ENCODE measurements around the gene THPO. TPM values are rescaled to one million over a fixed set of nuclear protein-coding genes. Genes with fewer than 3 reads are reported as not detected.

Gene THPO
- total RNA-seq, 1 donor from 2014 or later = 0.07 TPM

DNA sequence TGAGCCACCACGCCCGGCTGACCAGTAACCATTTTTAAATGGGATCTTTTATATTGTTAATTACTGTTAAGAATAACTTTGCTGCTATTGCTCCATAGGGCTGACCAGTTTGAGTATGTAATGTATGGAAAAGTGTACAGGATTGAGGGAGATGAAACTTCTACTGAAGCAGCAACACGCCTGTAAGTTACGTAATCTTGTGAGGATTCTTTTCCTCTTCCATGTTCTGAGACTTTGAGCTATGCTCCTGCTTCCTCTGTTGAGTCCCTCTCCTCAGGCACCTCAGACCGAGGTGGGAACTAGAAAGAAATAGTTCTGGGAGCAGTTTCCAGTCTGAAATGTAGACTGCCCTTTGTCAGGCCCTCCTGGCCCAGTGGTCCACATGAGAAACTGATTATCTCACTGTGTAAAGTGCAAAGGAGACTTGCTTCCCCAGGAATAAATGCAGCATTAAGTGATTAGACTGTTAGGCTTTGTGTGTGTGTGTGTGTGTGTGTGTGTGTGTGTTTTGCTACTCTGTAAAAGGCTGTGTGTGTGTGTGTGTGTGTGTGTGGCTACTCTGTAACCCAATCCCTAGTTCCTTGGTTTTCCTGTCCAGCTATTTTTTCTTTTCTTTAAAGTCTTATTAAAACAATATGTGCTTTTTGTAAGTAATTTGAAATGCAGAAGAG lies 11.3 kb downstream of the THPO start:
- no peak for DNase-seq (ENCODE audit: low read depth, low spot score)

DNA sequence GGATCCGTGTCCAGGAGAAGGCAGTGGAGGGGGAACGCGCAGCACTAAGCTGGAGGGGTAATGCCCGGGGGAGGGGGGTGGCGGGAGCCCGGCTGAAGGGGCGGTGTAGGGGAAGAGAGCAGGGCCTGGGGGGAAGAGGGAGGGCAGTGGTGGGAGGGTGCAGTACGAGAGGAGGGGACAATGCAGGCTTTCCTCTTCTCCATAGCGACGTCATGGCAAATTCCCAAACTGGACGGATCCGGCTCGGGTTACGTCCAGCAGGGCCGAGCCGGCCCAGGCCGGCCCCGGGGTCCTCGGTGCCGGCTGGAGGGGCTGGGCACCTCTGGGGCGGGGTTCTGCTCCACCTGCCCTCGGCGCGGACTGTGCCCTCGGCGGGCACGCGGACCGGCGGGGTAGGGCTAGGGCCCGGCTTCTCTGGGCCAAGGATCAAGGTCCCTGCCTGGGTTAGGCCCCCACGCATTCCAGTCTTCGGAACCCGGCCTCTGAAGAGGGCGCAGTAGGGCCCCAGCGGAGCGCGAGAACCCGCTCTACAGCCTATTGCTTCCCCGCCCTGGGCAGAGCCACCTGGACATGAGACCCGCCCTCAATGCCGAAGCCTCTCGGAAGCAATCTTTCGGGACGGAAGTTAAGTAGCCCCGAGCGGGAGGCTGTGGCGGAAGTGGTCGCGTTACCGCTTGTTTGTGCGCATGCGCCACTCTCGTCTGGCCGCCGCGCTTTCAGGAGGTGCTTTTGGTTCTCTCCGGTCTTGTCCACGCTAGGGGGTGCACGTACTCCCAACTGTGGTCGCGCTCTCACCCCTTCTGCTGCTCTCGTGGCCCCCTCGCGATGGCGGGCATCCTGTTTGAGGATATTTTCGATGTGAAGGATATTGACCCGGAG lies 15.1 kb downstream of the THPO start:
- DNase-seq (ENCODE audit: low read depth, low spot score) = peak; percentile 80

DNA sequence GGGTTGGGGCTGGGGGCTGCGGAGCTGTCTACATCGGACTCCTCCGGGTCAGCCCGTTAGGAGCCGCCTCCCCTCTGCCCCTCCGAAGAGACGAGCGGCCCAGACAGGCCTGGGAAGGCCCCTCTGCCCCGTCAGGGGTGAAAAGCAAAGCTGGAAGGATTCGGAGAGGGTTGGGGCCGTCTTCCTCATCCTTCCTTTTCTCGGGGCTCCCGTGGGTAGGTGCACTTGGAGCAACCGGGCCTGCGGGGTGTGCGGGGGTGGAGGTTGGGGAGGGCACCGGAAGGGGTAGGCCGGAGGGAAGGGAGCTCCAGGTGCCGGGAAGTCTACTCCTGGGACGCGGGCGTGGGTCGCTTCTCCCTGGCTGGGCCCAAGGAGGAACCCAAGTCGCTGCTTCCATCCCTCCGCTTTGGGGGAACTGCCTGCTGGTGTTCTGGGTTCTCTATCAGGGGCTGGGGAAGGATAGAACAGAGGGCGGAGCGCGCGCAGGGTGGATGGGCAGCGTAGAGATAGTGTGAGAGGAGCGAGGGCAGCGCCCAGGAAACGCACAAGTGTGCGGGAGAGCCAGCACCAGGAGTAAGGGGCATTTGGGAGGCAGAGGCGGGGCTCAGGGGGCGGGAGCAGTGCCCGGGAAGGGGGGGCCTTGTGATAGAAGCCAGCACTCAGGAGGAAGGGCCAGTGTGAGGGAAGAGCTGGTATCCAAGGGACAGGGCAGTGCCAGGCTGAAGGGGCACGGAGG lies 15.9 kb downstream of the THPO start:
- DNase-seq (ENCODE audit: low read depth, low spot score) = no peak

DNA sequence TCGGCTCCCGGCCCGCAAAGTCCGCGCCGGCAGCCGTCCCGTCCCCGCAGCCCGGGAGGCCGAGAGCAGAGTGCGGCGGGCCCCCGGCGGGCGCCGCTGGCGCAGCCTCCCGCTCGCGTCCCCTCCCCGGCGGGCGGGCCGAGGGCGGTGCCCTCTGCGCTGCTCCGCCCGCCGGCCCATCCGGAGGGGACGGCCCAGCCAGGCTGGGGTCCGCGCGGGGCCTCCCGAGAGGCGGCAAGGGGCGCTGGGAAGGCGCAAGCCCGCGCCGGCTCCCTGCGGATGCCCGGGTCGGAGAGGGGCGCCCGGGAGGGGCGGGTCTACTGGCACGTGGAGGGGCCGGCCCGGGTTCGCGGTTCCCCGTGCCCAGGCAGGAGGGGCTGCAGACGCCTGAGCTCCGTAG lies 16.5 kb downstream of the THPO start, which contains the start of the genes CLCN2 and POLR2H:
TSS of gene CLCN2 (minus strand) at position 74 of the 400 bp plus-strand sequence. CDS start 126 bp downstream, outside the sequence.
TSS of gene POLR2H (plus strand) at position 179 of the 400 bp plus-strand sequence. CDS start 1,783 bp downstream, outside the sequence.
- no peak for DNase-seq (ENCODE audit: low read depth, low spot score)

DNA sequence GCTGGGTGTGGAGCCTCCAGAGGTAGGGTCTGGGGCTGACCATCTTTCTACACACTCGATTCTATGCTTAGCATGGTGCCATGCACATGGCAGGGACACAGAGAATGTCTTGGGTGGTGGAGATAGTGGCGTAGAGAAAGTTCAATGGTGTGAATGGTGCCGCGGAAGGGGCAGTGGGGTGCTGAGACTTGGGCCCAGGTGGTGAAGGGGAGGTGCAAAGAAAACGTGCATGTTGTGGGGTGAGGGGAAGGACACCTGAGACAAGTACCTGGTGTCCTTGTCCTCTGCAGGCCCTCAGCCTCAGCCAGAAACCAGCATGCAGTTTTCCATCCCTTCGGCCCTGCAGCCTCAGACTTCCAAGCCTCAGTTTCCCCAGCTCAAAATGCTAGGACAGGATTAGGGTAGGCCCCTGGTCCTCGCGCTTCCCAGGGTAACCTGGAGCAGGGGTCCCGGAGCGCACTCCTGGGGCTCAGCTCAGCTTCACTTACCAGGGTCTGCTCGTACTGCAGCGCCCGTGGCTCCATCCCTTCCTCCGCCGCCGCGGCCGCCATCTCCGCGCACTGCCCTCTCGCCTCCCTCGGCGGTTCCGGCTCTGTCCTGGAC lies 17.0 kb downstream of the THPO start:
- no peak for DNase-seq (ENCODE audit: low read depth, low spot score)

DNA sequence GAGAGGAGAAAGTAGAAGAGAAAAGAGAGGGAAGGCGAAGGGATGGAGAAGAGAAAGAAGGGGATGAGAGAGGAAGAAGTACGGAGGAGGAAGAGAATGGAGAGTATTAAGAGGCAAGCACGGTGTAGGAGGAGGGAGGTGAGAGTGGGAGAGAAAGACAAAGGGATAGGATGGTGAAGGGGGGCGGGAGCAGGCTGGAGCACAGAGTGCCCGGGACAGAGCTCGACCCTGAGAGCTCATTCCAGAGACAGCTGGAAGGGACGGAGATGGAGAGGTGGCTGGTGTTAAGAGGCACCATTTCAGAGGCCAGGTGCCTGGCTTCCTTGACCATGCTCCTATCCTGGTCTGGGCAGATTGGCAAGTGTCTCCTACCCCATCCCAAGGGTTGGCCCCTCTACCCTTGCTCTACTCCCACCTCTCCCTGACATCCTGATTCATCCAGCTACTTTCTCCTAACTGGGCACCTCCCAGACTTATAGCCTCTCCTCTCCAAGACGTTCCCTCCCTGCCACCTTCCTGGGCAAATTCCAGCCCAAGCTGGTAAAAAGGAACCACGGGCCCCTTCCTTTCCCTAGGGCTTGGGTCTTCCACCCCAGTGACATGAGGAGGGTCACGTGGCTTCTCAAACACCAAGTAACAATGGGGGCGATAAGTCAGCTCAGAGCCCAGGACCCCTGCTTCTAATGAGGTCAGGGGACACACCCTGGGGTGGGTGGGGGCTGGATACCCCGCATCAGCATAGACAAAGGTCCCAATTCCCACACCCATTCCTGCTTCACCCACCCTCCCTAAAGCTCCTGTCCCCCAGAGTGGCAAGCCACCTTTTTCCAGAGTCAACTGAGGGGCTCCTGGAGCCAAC lies 17.7 kb downstream of the THPO start:
- no peak for DNase-seq (ENCODE audit: low read depth, low spot score)

DNA sequence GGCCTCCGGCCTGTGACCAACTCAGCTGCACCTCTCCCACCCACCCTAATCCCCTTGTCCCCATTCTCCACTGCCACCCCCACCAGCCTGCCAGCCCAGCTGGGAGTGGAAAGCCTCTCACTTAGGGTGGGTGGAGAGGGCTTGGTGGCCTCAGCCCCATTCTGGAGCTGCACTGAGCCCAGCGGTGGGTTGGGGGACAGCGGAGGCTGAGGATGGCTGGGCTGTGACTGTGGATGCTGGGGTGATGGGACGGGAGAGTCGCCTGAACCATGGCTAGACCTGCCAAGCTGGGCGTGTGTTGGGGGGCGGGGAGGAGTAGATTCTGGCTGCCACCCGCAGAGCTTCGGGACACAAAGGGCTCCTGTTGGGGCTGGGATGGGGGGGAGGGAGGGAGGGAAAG lies 18.4 kb downstream of the THPO start:
- DNase-seq (ENCODE audit: low read depth, low spot score) = no peak

DNA sequence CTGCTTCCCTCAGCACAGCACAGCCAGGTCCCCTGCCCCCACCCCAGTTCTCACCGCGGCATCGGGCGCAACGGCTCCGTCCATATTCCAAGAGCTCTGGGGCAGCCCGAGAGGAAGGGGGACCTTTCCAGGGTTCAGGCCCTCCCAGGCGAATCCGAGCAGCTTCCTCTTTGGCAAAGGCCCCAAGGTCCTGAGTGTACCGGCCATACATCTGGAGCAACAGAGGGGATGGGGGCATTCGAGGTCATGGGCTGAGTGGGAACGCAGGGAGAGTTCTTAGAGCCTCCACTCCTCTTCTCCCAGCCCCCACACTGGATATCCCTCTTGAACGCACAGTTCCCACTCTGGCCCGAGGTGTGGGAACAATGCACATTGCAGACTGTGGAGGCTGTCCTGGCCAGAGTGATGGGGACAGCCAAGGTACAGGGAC lies 19.1 kb downstream of the THPO start:
- no peak for DNase-seq (ENCODE audit: low read depth, low spot score)

DNA sequence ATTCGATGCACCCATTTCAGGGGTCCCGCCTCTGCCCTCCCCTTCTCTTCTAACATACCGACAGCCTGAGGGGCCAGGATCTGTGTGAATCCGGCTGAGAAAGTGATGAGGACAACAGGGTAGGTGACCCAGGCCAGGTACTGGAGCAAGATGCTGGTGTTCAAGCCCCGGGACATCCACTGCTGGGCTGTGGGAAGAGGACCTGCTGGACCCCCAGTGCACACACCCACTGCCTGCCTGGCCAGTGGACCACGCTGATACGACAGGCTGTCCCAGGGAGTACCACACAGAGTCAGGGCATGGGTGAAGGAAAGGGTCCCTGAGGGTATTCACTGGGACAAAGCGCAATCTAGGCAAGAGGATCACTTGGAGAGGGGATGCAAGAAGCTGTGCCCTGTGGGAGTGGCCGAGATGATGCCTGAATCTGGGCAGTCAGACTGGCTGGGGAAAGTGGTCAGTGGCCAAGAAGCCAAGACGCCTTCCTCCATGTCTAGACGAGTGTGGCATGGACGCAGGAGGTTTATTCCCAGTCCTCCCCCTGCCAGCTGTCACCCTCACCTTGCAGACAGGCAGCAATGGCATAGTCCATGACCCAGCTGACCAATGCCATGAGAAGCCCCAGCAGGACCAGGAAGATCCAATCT lies 19.8 kb downstream of the THPO start:
- DNase-seq (ENCODE audit: low read depth, low spot score) = no peak

DNA sequence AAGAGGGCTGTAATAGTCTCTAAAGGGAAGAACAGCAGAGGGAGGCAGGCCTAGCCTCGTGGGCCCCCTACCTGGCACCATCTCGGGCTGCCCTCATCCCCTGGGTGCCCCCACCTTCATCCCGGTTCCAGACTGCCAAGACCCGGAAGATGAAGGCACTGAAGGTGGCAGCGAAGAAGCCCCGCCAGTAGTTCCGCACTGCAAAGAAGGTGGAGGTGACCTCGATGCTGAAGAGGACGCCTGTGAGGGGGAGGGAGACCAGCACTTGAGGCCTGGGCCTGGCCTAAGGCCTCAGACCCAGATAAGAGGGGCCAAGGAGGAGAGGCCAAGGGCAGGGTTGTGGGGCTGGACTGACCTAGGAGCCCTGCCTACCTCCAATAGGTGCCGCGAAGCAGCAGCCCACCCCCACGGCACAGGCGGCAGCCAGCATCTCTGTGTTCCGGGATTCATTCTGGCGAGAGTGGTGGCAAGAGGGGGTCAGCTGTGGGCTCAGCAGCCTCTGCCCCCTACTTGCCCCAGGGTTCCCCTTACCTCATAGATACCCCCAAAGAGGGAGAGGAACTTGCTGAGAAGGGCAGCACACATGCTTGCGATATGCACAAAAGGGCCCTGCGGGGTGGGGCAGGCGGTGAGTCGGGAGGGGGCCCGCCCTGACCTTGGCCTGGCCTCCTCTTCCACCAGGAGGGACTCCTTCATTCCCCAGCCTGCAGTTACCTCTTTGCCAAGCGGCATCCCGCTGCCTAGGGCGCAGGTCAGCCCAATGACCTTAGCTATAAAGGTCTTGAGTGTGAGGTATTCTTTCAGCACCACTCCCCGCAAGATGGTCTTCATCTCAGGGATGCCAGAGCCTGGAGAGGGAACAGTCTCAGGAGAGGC lies 20.5 kb downstream of the THPO start:
- no peak for DNase-seq (ENCODE audit: low read depth, low spot score)

DNA sequence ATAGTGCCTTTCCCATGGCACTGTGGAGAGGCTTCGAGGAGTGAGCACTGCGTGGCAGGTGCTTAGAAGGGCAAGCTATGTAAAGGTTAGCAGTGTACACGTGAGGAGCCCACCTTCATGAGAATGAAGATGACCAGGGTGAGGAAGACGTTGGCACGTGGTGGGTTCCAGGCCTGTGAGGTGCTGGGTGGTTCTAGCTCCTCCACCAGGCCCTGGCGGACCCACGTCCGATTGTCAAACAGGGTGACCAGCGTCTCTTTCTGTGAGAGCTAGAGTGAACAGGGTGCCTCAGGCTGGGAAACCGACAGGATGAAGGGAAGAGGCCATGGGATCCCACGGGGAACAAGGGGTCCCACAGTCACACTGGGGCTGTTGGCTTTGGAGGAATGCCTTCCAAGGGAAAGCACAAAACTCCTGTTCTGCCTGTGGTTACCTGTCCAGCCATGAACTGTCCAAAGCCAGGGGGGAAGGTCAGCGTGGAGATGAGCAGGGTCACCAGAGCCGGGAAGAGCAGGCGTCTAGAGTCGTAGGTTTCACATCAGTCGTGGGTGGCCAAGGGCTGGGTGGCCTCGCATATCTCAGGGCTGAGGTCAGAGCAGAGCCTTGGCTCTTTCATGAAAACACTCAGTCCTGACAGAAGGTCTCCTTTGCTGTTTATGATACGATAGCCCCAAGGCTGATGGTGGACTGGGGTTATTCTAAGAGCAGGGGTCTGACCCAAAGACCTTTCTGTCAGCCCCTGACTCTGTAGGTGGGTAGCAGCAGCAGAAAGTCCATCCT lies 22.6 kb downstream of the THPO start:
- DNase-seq (ENCODE audit: low read depth, low spot score) = no peak

DNA sequence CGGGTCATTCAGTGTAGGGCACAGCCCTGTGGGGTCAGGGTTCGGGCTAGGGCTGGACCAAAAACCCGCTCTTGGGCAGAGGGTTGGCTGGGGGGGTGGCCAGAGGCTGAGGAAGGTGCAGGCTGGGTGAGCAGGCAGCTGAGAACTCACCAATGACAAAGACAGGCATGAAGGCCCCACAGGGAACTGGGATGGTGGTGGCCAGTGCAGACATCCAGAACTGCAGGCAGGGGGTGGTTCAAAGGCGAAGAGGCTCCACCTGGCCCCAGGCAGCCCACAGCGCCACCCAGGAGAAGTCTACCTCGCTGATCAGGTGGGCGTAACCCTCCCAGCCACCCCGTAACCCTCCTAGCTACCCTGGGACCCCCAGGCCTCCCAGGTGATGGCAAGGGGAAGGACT lies 23.3 kb downstream of the THPO start:
- DNase-seq (ENCODE audit: low read depth, low spot score) = no peak

DNA sequence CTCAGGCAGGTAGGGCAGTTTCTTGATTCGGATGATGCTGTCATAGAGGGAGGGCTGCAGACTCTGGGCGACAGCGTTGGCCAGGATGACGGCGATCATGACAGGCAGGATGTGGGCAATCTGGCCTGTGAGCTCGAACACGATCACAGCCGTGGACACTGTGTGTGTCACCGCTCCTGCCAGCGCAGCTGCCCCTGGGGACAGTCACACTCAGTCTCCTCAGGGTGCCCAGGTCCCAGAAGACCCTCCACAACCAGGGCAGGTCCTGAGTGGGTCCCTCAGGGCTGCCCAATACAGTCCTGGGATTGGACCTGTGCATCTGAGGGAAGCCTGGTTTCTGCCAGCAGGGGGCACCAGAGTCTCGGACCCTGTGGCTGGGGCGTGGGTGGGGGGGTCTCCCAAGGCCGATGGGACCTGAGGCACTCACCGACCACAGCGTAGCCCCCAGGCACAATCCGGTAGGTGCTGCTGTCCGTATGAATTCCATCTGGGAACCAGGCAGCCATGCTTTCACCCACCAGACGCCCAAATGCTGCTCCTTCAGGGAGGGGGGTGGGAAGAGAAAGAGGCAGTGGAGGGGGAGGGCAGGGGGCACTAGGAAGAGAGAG lies 23.8 kb downstream of the THPO start:
- DNase-seq (ENCODE audit: low read depth, low spot score) = no peak

DNA sequence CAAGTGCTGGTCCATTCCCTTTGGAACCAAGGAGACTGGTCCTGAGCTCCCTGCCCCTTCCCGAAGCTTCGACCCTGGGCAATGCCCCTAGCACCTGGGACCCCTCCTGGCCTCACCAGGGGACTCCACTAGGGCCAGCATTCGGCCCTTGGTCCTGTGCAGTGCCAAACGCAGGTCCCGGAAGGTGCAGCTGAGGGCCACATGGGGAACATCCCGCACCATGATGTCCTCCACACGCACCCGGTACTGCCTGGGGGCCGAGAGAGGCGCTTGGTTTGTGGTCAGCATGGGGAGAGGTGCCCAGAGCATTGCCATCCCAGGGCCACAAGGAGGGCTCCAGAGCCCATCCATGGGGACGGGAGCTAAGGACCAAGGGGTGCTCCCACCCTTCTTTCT lies 24.5 kb downstream of the THPO start:
- DNase-seq (ENCODE audit: low read depth, low spot score) = no peak

DNA sequence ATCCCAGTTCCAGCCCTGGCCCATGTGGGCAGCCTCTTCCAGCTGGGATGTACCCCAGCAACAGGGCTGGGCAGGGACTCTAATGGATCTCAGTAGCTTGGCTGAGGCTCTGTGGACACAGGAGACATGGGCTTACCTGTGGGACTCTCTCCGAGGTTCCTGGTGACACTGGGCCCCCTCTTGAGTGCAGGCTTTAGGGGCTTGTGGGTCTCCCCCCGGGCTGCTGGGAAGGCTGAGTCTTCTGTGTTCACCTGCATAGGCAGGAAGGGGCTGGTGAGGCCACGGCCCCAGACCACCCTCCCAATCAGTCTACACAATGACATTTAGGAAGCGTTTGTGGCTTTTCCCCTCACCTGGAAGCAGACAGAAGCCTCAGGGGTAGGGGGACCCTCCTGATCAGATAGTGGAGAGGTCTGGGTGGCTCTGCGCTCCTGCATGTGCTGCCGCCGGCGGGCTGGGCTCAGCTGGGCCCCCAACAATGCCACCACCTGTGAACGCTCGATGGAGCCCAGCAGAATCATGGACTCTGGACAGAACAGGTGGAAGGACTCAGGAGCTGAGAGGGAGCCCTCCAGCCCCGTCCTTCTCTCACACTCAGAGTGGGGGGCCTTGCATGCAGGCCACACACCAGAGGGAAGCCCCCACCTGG lies 25.0 kb downstream of the THPO start:
- DNase-seq (ENCODE audit: low read depth, low spot score) = no peak

DNA sequence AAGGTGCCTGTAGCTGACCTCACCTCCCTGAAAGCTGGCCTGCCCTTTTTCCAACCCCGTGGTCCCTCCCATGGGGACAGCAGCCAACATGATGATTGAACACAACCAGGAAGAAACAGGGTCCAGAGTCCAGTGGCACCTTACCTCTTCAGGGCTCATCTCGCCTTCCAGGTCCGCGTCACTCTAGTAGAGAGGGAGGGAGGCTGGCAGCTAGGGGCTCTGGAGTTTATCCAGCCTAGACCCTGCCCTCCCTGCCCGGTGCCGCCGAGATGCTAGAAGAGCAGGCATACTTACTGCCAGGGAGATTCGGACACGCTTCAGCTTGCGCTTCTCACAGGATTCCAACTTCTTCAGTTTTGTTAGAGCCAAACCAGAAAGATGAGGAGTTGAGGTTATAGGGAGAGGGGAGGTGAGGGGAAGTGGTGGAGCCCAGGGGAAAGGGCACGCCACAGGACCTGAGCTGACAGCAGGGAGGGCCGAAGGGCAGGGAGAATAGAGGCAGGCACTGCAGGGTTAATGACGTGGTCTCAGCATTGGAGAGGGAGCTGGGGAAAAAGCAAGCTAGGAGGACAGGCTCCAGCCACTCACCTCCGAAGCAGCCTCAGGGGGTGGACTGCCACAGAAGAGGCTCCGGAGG lies 25.7 kb downstream of the THPO start:
- no peak for DNase-seq (ENCODE audit: low read depth, low spot score)
